SK-N-SH (cell line): Measurements from ENCODE around the gene PARVG.

Experiments used
- CHD2 ChIP-seq: fragments of 150-350 bp; IDR thresholded peaks from 2 replicates; pipeline ENCODE4 v1.6.1; 2018; ENCODE audit warnings: low read length; ENCODE audit not compliant: partially characterized antibody
- EP300 ChIP-seq, 2 experiments: IDR thresholded peaks; 2 replicates each; pipeline versions ENCODE4 v1.4.0 to v1.6.1; 2012; ENCODE audit warnings: borderline replicate concordance in 1 of 2, low read depth in 1 of 2, low read length in 1 of 2
- GABPA ChIP-seq: IDR thresholded peaks from 2 replicates; pipeline ENCODE4 v1.4.0; 2012; ENCODE audit warnings: low read depth, mild to moderate bottlenecking
- JUND ChIP-seq: IDR thresholded peaks from 2 replicates; pipeline ENCODE4 v1.4.0; 2012
- MEF2A ChIP-seq: IDR thresholded peaks from 2 replicates; pipeline ENCODE4 v1.4.0; 2012; ENCODE audit warnings: low read depth, borderline replicate concordance
- MXI1 ChIP-seq: IDR thresholded peaks from 2 replicates; pipeline ENCODE4 v1.6.1; 2012; ENCODE audit warnings: mild to moderate bottlenecking, low read depth, low read length, improper control_type of control experiment
- POLR2AphosphoS5 ChIP-seq: IDR thresholded peaks from 2 replicates; pipeline ENCODE4 v1.6.1; 2012; ENCODE audit warnings: low read depth, low read length
- TF ChIP-seq, protein P1 (sequence below): fragments of 200-600 bp; sonication (generic); IDR thresholded peaks from 2 replicates; pipeline ENCODE4 v1.6.1; 2017; ENCODE audit warnings: antibody characterized with exemption, mild to moderate bottlenecking, moderate library complexity
- TF ChIP-seq, protein P2 (sequence below): fragments of 150-350 bp; IDR thresholded peaks from 2 replicates; pipeline ENCODE4 v1.6.1; 2017; ENCODE audit warnings: antibody characterized with exemption, low read length, low read depth, borderline replicate concordance

DNA sequence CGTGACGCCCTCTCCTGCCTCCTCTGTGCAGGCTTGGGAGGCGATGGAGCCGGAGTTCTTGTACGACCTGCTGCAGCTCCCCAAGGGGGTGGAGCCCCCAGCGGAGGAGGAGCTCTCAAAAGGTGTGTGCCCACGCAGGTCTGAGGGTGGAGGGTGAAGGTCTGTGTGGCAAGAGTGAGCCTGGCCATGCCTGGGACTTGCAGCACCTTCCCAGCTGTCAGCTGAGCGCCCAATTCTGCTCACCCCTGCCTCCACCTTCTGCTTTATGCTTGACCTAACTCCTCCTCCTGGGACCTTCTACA, 2.5 kb downstream of the PARVG start:
- TF ChIP-seq, protein P1, sequence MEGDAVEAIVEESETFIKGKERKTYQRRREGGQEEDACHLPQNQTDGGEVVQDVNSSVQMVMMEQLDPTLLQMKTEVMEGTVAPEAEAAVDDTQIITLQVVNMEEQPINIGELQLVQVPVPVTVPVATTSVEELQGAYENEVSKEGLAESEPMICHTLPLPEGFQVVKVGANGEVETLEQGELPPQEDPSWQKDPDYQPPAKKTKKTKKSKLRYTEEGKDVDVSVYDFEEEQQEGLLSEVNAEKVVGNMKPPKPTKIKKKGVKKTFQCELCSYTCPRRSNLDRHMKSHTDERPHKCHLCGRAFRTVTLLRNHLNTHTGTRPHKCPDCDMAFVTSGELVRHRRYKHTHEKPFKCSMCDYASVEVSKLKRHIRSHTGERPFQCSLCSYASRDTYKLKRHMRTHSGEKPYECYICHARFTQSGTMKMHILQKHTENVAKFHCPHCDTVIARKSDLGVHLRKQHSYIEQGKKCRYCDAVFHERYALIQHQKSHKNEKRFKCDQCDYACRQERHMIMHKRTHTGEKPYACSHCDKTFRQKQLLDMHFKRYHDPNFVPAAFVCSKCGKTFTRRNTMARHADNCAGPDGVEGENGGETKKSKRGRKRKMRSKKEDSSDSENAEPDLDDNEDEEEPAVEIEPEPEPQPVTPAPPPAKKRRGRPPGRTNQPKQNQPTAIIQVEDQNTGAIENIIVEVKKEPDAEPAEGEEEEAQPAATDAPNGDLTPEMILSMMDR, result no peak
- TF ChIP-seq MXI1 (no peak), MEF2A (no peak), EP300 (IDR thresholded peaks at IDR 0.05; ENCODE audit: borderline replicate concordance in 1 of 2, low read depth in 1 of 2, low read length in 1 of 2) (no peak), POLR2AphosphoS5 (no peak), JUND (no peak), CHD2 (no peak), GABPA (no peak)
- TF ChIP-seq, protein P2, sequence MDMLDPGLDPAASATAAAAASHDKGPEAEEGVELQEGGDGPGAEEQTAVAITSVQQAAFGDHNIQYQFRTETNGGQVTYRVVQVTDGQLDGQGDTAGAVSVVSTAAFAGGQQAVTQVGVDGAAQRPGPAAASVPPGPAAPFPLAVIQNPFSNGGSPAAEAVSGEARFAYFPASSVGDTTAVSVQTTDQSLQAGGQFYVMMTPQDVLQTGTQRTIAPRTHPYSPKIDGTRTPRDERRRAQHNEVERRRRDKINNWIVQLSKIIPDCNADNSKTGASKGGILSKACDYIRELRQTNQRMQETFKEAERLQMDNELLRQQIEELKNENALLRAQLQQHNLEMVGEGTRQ, result no peak
